ENCODE results near the gene ABCF3. TPM values are rescaled to one million over a fixed set of nuclear protein-coding genes. Genes with fewer than 3 reads are reported as not detected.

ABCF3 gene
- total and polyA plus RNA-seq, 2 donors from 2014 or later, result 49.1 to 69.0 TPM

DNA sequence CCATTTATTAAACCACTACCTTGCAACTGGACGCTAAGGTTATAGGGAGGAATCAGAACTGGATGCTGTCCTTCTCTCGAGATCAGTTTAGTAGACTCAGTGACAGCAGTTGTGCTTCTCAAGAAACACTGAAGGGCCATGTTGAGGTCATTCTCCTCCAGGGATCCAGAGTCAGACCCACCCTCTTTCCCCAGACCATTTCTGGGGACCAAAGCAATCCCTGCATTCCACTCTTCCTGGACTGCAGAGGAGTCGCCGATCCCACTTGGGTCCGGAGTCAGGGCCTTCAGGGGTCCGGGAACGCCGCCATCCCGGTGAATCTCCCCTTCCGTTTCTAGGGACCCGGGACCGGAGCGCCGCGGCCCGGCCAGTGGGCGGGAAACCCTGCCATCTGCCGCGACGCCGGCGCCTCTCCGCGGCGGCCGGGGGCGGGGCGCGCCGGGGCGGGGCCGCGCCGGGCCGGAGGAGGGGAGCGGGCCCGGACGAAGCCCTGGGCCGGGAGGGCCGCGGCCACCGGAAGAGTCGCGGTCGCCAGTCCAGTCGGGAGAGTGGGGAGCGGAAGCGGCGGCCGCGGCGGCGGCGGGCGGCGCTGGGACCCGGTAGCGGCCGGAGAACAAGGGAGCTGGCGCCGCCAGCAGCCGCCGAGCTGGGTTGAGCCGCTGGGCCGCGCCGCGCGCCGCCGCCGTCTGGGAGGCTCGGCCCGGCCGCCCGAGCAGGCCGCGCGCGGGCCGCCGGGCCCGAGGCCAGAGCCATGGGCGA is 30.9 kb upstream of the ABCF3 start, which contains the start of gene DVL3:
TSS of gene DVL3 (plus strand) at position 493 of the 759 bp plus-strand sequence. CDS start at position 752, 259 bp downstream.
- no peaks in the 10 kb centered on the region for H3K9me3 ChIP-seq (ENCODE audit: control insufficient read depth in 2 of 3, insufficient read depth in 1 of 3, low read length in 3 of 3)
- intact Hi-C loops (cut with DNase I), result no loop called here
- DNase-seq, result peak; percentile 69 to 91 (median 79)
- no peaks in the 10 kb centered on the region for H3K36me3 ChIP-seq (ENCODE audit: control insufficient read depth in 2 of 3, insufficient read depth in 3 of 3, low read length in 3 of 3)
- TF ChIP-seq, protein P1, sequence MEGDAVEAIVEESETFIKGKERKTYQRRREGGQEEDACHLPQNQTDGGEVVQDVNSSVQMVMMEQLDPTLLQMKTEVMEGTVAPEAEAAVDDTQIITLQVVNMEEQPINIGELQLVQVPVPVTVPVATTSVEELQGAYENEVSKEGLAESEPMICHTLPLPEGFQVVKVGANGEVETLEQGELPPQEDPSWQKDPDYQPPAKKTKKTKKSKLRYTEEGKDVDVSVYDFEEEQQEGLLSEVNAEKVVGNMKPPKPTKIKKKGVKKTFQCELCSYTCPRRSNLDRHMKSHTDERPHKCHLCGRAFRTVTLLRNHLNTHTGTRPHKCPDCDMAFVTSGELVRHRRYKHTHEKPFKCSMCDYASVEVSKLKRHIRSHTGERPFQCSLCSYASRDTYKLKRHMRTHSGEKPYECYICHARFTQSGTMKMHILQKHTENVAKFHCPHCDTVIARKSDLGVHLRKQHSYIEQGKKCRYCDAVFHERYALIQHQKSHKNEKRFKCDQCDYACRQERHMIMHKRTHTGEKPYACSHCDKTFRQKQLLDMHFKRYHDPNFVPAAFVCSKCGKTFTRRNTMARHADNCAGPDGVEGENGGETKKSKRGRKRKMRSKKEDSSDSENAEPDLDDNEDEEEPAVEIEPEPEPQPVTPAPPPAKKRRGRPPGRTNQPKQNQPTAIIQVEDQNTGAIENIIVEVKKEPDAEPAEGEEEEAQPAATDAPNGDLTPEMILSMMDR (IDR thresholded peaks at IDR 0.05; ENCODE audit: borderline replicate concordance, extremely low read depth, insufficient read depth), result no peak
- H3K4me1 ChIP-seq (ENCODE audit: control insufficient read depth in 2 of 3, insufficient read depth in 2 of 3, low read depth in 1 of 3, low read length in 3 of 3), result peaks cover 0 to 14% (median 9%) of the 10 kb centered on the region in 3 donors
- no peaks in the 10 kb centered on the region for H3K27me3 ChIP-seq (ENCODE audit: control insufficient read depth, insufficient read depth, low read length)
- peak within 1 kb of the TSS; percentile 79 to 91 (median 89) for H3K9ac ChIP-seq (ENCODE audit: low read length in 3 of 3)
- no peak for FAIRE-seq
- peak within 1 kb of the TSS; percentile 84 to 95 (median 89) for H3K4me3 ChIP-seq (ENCODE audit: low read length in 3 of 3)
- peak within 1 kb of the TSS; percentile 68 to 82 for H3K27ac ChIP-seq (ENCODE audit: low read depth in 2 of 2, low read length in 2 of 2)

DNA sequence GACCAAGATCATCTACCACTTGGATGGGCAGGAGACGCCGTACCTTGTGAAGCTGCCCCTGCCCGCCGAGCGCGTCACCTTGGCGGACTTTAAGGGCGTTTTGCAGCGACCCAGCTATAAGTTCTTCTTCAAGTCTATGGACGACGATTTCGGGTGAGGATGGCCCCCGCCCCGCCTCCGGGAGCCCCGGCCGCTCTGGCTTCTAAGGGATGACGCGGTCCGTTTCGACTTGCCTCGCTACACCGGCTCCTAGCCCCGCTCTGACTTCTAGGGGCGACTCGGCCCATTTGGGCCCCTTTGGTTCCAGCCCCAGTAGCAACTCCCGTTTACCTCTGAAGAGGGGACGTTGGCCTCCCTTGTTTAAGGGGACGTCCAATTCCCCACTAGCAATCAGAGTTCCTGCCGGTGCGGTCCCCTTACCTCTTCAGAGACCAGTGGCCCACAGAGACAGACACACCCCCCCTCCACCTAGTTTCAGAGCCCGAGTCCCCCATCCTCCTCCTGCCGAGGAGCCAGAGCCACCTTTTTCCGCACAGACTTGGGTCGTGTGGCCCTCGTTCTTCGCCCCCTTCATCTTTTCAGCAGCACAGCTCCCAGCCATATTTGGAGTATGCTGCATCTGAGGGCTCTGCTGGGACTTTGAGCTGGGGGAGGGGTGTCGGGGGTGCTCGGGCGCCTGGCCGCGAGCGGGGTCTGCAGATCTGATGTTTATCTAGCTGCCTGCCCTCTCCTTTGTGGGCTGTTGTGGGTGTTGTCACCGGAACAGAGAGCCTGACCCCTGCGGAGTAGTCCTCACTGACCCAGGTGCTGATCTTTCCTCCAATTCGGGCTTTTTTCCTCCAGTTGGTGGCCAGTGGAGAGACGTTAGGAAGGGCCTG is 30.1 kb upstream of the ABCF3 start:
- Histone ChIP-seq H3K9ac (ENCODE audit: low read length in 3 of 3) (peak overlapping the region; percentile 74 to 91 (median 89)), H3K27ac (ENCODE audit: low read depth in 2 of 2, low read length in 2 of 2) (peak overlapping the region; percentile 68 to 82), H3K9me3 (ENCODE audit: control insufficient read depth in 2 of 3, insufficient read depth in 1 of 3, low read length in 3 of 3) (no peaks in the 10 kb centered on the region), H3K36me3 (ENCODE audit: control insufficient read depth in 2 of 3, insufficient read depth in 3 of 3, low read length in 3 of 3) (no peaks in the 10 kb centered on the region), H3K4me3 (ENCODE audit: low read length in 3 of 3) (peak overlapping the region; percentile 84 to 95 (median 89)), H3K27me3 (ENCODE audit: control insufficient read depth, insufficient read depth, low read length) (no peaks in the 10 kb centered on the region), H3K4me1 (ENCODE audit: control insufficient read depth in 2 of 3, insufficient read depth in 2 of 3, low read depth in 1 of 3, low read length in 3 of 3) (peaks cover 0 to 20% (median 9%) of the 10 kb centered on the region in 3 donors)
- intact Hi-C loops (cut with DNase I), result no loop called here
- TF ChIP-seq, protein P1 (IDR thresholded peaks at IDR 0.05; ENCODE audit: borderline replicate concordance, extremely low read depth, insufficient read depth), result no peak
- peak in 4 of 5 donors; percentile 35 to 84 (median 56) for DNase-seq
- FAIRE-seq, result no peak

DNA sequence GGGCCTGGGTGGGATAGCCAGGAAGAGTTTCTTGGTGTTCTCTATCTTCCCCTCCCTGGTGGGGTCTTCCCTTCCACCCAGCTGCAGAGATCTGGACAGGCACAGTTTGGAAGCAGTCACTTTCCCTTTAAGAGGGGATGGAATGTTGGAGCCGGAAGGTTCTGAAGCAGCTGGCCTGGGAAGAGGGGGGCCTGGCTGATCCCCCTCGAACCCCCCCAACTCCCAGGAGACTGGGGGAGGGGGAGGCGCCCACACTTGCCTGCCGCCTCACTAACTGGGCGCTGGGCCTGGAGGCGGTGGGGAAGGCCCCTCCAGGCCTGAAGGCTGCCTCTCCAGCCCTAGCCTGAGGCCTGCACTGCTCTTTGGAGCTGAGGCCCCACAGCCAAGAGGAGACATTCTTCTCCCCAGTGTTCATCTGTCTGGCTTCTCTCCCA is 29.5 kb upstream of the ABCF3 start:
- no peaks in the 10 kb centered on the region for H3K27me3 ChIP-seq (ENCODE audit: control insufficient read depth, insufficient read depth, low read length)
- no peaks in the 10 kb centered on the region for H3K9me3 ChIP-seq (ENCODE audit: control insufficient read depth in 2 of 3, insufficient read depth in 1 of 3, low read length in 3 of 3)
- peak overlapping the region; percentile 84 to 95 (median 89) for H3K4me3 ChIP-seq (ENCODE audit: low read length in 3 of 3)
- peaks cover 0 to 20% (median 9%) of the 10 kb centered on the region in 3 donors for H3K4me1 ChIP-seq (ENCODE audit: control insufficient read depth in 2 of 3, insufficient read depth in 2 of 3, low read depth in 1 of 3, low read length in 3 of 3)
- DNase-seq, result peak; percentile 71 to 91 (median 80)
- intact Hi-C loops (cut with DNase I), result no loop called here
- H3K27ac ChIP-seq (ENCODE audit: low read depth in 2 of 2, low read length in 2 of 2), result peak overlapping the region; percentile 79 to 82
- no peaks in the 10 kb centered on the region for H3K36me3 ChIP-seq (ENCODE audit: control insufficient read depth in 2 of 3, insufficient read depth in 3 of 3, low read length in 3 of 3)
- TF ChIP-seq, protein P1 (IDR thresholded peaks at IDR 0.05; ENCODE audit: borderline replicate concordance, extremely low read depth, insufficient read depth), result no peak
- peak overlapping the region; percentile 74 to 92 (median 89) for H3K9ac ChIP-seq (ENCODE audit: low read length in 3 of 3)
- no peak for FAIRE-seq
